Measurements from ENCODE around the gene SNX20. TPM values are rescaled to one million over a fixed set of nuclear protein-coding genes. Genes with fewer than 3 reads are reported as not detected.

The SNX20 gene
- total RNA-seq, 1 donor from 2014 or later: not detected

GRCh38 chr16:50709061-50709684 lies 28.1 kb upstream of the SNX20 start:
- Mint-ChIP-seq H3K27ac (no peak overlapping the region), H3K36me3 (peaks cover 2% of the 10 kb centered on the region), H3K9me3 (peaks cover 14% of the 10 kb centered on the region), H3K4me3 (no peak overlapping the region), H3K27me3 (ENCODE audit: low read depth) (peaks cover 13% of the 10 kb centered on the region), H3K4me1 (no peaks in the 10 kb centered on the region)
- no peak for TF ChIP-seq CTCF (IDR thresholded peaks at IDR 0.05; ENCODE audit: unreplicated experiment)
- DNase-seq (ENCODE audit: low spot score in 2 of 2, unreplicated experiment in 2 of 2): no peak

GRCh38 chr16:50708373-50709060 lies 27.4 kb upstream of the SNX20 start:
- no peak overlapping the region for H3K4me3 Mint-ChIP-seq
- H3K36me3 Mint-ChIP-seq: peaks cover 2% of the 10 kb centered on the region
- no peaks in the 10 kb centered on the region for H3K4me1 Mint-ChIP-seq

DNA sequence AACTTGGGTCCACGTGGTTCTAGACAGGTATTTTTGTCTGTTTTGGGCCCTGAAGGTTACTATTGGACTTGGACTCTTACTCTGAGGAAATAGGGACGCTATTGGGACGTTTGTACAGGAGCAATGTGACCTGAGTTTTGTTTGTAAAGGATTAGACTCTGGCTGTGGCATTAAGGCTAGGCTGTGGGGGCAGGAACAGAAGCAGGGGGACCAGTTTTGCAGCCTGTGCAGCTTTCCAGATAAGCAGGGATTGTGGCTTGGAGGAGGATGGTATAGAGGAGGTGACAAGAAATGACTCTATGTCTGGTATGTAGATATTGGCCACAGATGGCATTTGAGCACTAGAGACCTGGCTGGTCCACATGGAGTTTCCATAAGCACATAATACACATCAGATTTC lies 25.1 kb upstream of the SNX20 start:
- no peak for DNase-seq (ENCODE audit: low spot score in 2 of 2, unreplicated experiment in 2 of 2)
- H3K4me3 Mint-ChIP-seq: no peak overlapping the region
- TF ChIP-seq CTCF (IDR thresholded peaks at IDR 0.05; ENCODE audit: unreplicated experiment): no peak
- H3K36me3 Mint-ChIP-seq: peaks cover 2% of the 10 kb centered on the region
- no peak overlapping the region for H3K27ac Mint-ChIP-seq
- peaks cover 20% of the 10 kb centered on the region for H3K9me3 Mint-ChIP-seq
- H3K4me1 Mint-ChIP-seq: no peaks in the 10 kb centered on the region
- H3K27me3 Mint-ChIP-seq (ENCODE audit: low read depth): peaks cover 13% of the 10 kb centered on the region

More at GRCh38 chr16:50708373-50709060, 27.4 kb upstream of the SNX20 start:
- DNase-seq (ENCODE audit: low spot score in 2 of 2, unreplicated experiment in 2 of 2): no peak
- H3K27me3 Mint-ChIP-seq (ENCODE audit: low read depth): peaks cover 13% of the 10 kb centered on the region
- no peak overlapping the region for H3K27ac Mint-ChIP-seq
- no peak for TF ChIP-seq CTCF (IDR thresholded peaks at IDR 0.05; ENCODE audit: unreplicated experiment)
- H3K9me3 Mint-ChIP-seq: peaks cover 20% of the 10 kb centered on the region

DNA sequence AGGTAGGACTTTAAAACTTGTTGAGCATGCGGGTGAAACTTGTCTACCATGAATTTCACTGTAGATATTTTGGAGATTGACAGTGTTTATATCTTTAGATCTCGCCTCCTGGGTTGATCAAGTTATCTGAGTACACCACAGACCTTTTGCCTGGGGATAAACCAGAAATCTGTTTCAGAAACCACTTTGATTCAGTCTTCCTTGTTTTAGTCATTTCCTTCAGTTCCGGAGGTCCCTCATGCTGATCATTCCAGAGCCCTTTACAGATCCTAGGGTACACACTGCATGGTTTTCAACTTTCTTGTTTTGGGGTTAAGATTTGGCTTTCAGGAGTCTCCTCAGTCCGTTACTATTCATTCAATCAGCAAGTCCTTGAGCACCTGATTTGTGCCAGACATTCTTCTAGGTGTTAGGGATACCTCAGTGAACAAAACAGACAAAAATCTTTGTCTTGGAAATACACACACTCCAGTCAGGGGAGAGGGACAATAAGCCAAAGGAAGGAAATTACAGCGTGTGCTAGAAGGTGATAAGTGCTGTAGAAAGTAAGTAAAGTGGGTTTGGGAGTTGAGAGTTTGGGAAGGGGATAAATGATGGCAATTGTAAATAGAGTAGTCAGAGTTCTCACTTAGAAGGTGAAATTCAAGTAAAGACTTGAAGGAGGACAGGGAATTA lies 24.5 kb upstream of the SNX20 start:
- peaks cover 2% of the 10 kb centered on the region for H3K36me3 Mint-ChIP-seq
- H3K27ac Mint-ChIP-seq: no peak overlapping the region
- TF ChIP-seq CTCF (IDR thresholded peaks at IDR 0.05; ENCODE audit: unreplicated experiment): no peak
- H3K4me1 Mint-ChIP-seq: no peaks in the 10 kb centered on the region
- peaks cover 16% of the 10 kb centered on the region for H3K27me3 Mint-ChIP-seq (ENCODE audit: low read depth)
- H3K9me3 Mint-ChIP-seq: peaks cover 20% of the 10 kb centered on the region
- H3K4me3 Mint-ChIP-seq: no peak overlapping the region
- no peak for DNase-seq (ENCODE audit: low spot score in 2 of 2, unreplicated experiment in 2 of 2)

GRCh38 chr16:50704245-50704644 lies 23.1 kb upstream of the SNX20 start:
- no peak overlapping the region for H3K27ac Mint-ChIP-seq
- H3K4me3 Mint-ChIP-seq: no peak overlapping the region
- H3K27me3 Mint-ChIP-seq (ENCODE audit: low read depth): peaks cover 19% of the 10 kb centered on the region
- H3K9me3 Mint-ChIP-seq: peaks cover 20% of the 10 kb centered on the region
- H3K36me3 Mint-ChIP-seq: peaks cover 2% of the 10 kb centered on the region
- no peak for TF ChIP-seq CTCF (IDR thresholded peaks at IDR 0.05; ENCODE audit: unreplicated experiment)
- no peaks in the 10 kb centered on the region for H3K4me1 Mint-ChIP-seq
- no peak for DNase-seq (ENCODE audit: low spot score in 2 of 2, unreplicated experiment in 2 of 2)
